ENCODE data around the gene LUZP1.

The LUZP1 gene

GRCh38 chr1:23101101-23101827 is 67.4 kb downstream of the LUZP1 start:
- Mint-ChIP-seq H3K36me3 (peaks cover 2% of the 10 kb centered on the region), H3K4me3 (no peak overlapping the region), H3K27me3 (no peaks in the 10 kb centered on the region), H3K27ac (no peak overlapping the region), H3K9me3 (ENCODE audit: low read depth) (no peaks in the 10 kb centered on the region), H3K4me1 (ENCODE audit: low read depth) (peaks cover 41% of the 10 kb centered on the region)

GRCh38 chr1:23100074-23100748 is 68.4 kb downstream of the LUZP1 start:
- H3K4me3 Mint-ChIP-seq = peak overlapping the region; percentile 32
- H3K36me3 Mint-ChIP-seq = peaks cover 2% of the 10 kb centered on the region
- H3K27me3 Mint-ChIP-seq = no peaks in the 10 kb centered on the region
- peaks cover 41% of the 10 kb centered on the region for H3K4me1 Mint-ChIP-seq (ENCODE audit: low read depth)
- H3K27ac Mint-ChIP-seq = peak overlapping the region; percentile 24
- no peaks in the 10 kb centered on the region for H3K9me3 Mint-ChIP-seq (ENCODE audit: low read depth)

GRCh38 chr1:23099171-23099536 is 69.5 kb downstream of the LUZP1 start:
- Mint-ChIP-seq H3K4me1 (ENCODE audit: low read depth) (peaks cover 41% of the 10 kb centered on the region), H3K4me3 (no peak overlapping the region), H3K27me3 (no peaks in the 10 kb centered on the region), H3K27ac (no peak overlapping the region), H3K9me3 (ENCODE audit: low read depth) (no peaks in the 10 kb centered on the region), H3K36me3 (peaks cover 2% of the 10 kb centered on the region)

- Mint-ChIP-seq H3K4me1 (ENCODE audit: low read depth) (peaks cover 41% of the 10 kb centered on the region), H3K9me3 (ENCODE audit: low read depth) (no peaks in the 10 kb centered on the region), H3K27ac (peak overlapping the region; percentile 19), H3K4me3 (no peak overlapping the region), H3K27me3 (no peaks in the 10 kb centered on the region), H3K36me3 (peaks cover 2% of the 10 kb centered on the region)
Observed at GRCh38 chr1:23098463-23099170, 70.0 kb downstream of the LUZP1 start.

- Mint-ChIP-seq H3K27me3 (no peaks in the 10 kb centered on the region), H3K36me3 (peaks cover 7% of the 10 kb centered on the region), H3K4me3 (no peak overlapping the region), H3K27ac (no peak overlapping the region), H3K9me3 (ENCODE audit: low read depth) (no peaks in the 10 kb centered on the region), H3K4me1 (ENCODE audit: low read depth) (peaks cover 29% of the 10 kb centered on the region)
Observed at GRCh38 chr1:23097316-23097715, 71.3 kb downstream of the LUZP1 start.

DNA sequence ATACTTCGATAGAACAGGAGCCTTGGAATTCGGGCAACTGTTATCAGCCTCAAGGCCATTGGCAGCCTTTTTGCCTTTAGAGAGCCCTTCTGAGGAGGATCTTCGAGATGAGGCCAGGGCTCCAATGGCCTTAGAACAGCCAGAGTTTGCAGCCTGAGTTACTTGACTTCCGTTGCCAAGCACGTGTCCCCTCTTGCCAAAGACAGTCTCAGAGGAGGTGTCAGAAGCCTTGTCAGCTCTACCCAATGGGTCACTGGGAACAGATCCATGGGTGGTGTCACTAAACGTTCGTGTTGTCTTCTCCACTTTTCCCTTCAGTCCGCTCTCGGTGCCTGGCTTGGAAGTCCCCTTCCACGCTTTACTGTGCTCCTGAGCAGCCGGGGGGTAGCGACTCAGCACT is 76.2 kb downstream of the LUZP1 start:
- no peak overlapping the region for H3K27ac Mint-ChIP-seq

GRCh38 chr1:23091545-23091944 is 77.1 kb downstream of the LUZP1 start:
- Mint-ChIP-seq H3K4me3 (no peak overlapping the region), H3K36me3 (peaks cover 10% of the 10 kb centered on the region), H3K27ac (no peak overlapping the region), H3K27me3 (no peaks in the 10 kb centered on the region), H3K9me3 (ENCODE audit: low read depth) (no peaks in the 10 kb centered on the region), H3K4me1 (ENCODE audit: low read depth) (no peaks in the 10 kb centered on the region)

More for the DNA sequence above, 76.2 kb downstream of the LUZP1 start:
- no peaks in the 10 kb centered on the region for H3K4me1 Mint-ChIP-seq (ENCODE audit: low read depth)
- H3K4me3 Mint-ChIP-seq = no peak overlapping the region
- H3K9me3 Mint-ChIP-seq (ENCODE audit: low read depth) = no peaks in the 10 kb centered on the region
- H3K27me3 Mint-ChIP-seq = no peaks in the 10 kb centered on the region
- H3K36me3 Mint-ChIP-seq = peaks cover 7% of the 10 kb centered on the region

- Mint-ChIP-seq H3K9me3 (ENCODE audit: low read depth) (no peaks in the 10 kb centered on the region), H3K4me1 (ENCODE audit: low read depth) (no peaks in the 10 kb centered on the region), H3K36me3 (peaks cover 14% of the 10 kb centered on the region), H3K27me3 (no peaks in the 10 kb centered on the region), H3K4me3 (no peak overlapping the region), H3K27ac (no peak overlapping the region)
Observed at GRCh38 chr1:23090056-23090455, 78.6 kb downstream of the LUZP1 start.

DNA sequence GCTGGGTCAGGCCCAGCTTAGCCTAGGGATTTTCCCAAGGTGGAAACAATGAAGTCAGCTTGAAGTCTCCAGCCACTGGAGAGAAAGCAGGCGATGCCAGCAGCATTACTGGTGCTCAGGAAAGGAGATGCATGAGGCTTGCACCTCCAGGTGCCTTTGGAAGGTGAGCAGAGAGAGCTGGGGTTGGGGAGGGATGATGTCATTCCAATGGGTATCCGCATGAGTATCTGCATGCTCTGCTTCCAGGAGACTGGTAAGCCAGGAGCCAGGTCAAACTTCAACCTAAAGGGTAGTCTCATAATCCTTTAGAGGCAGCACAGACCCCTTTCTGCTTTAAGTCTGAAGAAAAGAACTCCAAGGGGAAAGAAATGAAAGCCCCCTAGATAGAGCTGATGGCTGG is 80.6 kb downstream of the LUZP1 start:
- Mint-ChIP-seq H3K27me3 (no peaks in the 10 kb centered on the region), H3K4me3 (no peak overlapping the region), H3K4me1 (ENCODE audit: low read depth) (no peaks in the 10 kb centered on the region), H3K36me3 (peaks cover 7% of the 10 kb centered on the region), H3K9me3 (ENCODE audit: low read depth) (no peaks in the 10 kb centered on the region), H3K27ac (no peak overlapping the region)

DNA sequence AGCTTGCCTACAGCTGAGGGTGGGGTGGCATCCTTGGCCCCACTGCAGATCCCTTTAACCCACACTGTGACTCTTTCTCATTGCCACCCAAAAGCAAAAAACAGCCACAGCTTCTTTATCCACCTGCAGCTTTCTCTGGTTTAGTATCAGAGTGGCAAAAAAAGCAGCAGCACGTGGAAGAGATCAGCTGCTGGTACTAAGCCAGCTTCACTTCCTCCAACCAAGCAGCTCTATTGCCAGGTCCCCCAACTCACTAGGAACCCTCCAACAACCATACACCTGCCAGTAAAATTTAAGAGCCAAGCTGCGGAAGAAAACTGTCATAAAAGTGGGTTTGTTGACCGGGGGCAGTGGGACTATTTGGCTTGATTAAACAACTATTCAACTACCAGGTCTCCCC is 83.0 kb downstream of the LUZP1 start:
- H3K27me3 Mint-ChIP-seq = no peaks in the 10 kb centered on the region
- peaks cover 7% of the 10 kb centered on the region for H3K36me3 Mint-ChIP-seq
- no peaks in the 10 kb centered on the region for H3K4me1 Mint-ChIP-seq (ENCODE audit: low read depth)
- H3K9me3 Mint-ChIP-seq (ENCODE audit: low read depth) = no peaks in the 10 kb centered on the region
- H3K4me3 Mint-ChIP-seq = no peak overlapping the region
- no peak overlapping the region for H3K27ac Mint-ChIP-seq

DNA sequence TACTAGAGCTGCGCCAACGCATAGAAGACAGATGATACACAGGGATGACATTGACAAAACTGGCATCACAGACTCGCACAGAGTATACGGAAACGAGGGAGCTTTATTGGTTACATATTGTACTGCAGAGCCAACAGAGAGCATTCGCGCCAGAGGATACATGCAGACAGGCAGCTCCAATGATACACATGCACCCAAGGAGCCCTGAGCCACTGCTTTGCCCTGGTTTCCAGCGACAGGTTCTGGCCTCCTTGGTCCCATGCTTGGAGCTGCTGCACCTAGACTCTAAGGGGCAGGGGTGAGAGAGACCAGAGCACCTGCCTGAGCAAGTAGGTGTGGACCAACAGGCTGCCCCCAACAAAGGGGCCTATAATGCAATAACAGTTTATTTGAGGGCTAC is 83.8 kb downstream of the LUZP1 start:
- no peak overlapping the region for H3K27ac Mint-ChIP-seq

DNA sequence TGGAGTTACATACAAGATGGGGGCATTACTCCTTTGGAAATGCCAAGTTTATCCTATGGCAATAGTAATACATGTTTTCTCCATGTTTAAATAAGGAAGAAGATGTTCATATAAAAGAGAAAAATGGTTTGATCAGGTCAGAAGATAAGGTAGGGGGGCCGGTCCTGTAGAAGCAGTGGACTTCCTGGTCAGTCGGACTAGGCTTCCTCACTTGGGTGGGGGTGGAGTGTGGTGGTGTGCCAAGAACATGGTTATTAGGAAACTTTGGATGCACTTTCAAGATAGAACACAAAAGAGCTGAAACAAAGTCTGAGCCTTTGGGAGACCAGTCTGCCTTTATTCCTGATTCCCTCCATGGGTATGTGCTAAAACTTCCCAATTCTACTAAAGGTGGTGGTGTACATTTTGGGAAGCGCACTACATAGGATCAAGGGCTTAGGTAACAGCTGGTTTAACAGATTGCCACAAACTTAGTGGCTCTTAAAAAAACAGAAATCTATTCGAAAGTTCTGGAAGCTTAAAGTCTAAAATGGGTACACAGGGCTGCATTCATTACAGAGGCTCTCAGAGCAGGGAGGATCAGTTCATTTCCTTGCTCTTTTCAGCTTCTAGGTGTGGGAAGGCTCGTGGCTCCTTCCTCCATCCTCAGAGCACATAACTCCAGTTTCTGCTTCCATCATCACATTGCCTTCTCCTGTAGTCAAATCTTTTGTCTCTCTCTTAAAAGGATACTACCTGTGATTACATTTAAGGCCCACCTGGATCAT is 84.8 kb downstream of the LUZP1 start:
- Mint-ChIP-seq H3K4me1 (ENCODE audit: low read depth) (no peaks in the 10 kb centered on the region), H3K36me3 (peaks cover 9% of the 10 kb centered on the region), H3K27me3 (no peaks in the 10 kb centered on the region), H3K27ac (no peak overlapping the region), H3K4me3 (no peak overlapping the region), H3K9me3 (ENCODE audit: low read depth) (no peaks in the 10 kb centered on the region)

More for the DNA sequence above, 83.8 kb downstream of the LUZP1 start:
- no peaks in the 10 kb centered on the region for H3K27me3 Mint-ChIP-seq
- no peaks in the 10 kb centered on the region for H3K9me3 Mint-ChIP-seq (ENCODE audit: low read depth)
- no peaks in the 10 kb centered on the region for H3K4me1 Mint-ChIP-seq (ENCODE audit: low read depth)
- no peak overlapping the region for H3K4me3 Mint-ChIP-seq
- H3K36me3 Mint-ChIP-seq = peaks cover 7% of the 10 kb centered on the region

DNA sequence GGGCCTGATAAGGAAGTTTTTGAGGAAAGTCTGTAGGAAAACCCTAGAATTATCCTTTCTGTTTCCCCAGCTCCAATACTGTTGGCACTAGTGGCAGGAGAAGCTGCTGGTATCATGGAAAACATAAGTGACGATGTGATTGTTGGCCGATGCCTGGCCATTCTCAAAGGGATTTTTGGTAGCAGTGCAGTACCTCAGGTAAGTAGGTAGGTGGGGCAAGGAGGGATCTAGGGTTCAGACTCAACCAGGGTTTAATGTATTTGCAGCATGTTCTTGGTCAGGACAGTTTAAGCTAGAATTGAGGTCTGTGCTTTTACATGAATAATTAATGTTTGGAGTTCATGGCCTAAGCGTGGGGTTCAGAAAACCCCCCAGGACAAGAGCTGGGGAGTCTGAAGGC is 87.3 kb downstream of the LUZP1 start:
- no peak overlapping the region for H3K4me3 Mint-ChIP-seq
- H3K27me3 Mint-ChIP-seq = no peaks in the 10 kb centered on the region
- no peaks in the 10 kb centered on the region for H3K4me1 Mint-ChIP-seq (ENCODE audit: low read depth)
- no peaks in the 10 kb centered on the region for H3K9me3 Mint-ChIP-seq (ENCODE audit: low read depth)
- no peak overlapping the region for H3K27ac Mint-ChIP-seq
- H3K36me3 Mint-ChIP-seq = peaks cover 6% of the 10 kb centered on the region

DNA sequence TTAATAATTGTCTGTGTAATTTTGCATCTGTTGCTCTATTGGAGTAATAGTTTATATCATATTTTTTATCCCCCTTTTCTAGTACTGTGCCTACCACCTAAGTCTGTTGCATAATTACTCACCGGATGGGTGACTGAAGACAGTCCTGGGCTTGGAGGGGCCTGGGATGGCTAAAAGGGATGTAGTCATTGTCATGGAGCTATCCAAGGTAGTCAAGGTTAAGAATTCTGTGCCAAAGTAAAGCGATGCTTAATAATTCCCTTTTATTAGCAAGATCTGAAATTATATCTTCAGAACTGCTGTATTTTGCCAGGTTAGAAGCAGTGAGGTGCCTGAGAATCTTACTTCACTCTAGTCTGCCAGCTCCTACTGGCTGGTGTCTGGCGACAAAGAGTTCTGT is 87.8 kb downstream of the LUZP1 start:
- H3K9me3 Mint-ChIP-seq (ENCODE audit: low read depth) = no peaks in the 10 kb centered on the region
- H3K27me3 Mint-ChIP-seq = no peaks in the 10 kb centered on the region
- H3K4me3 Mint-ChIP-seq = no peak overlapping the region
- H3K36me3 Mint-ChIP-seq = peaks cover 4% of the 10 kb centered on the region
- no peaks in the 10 kb centered on the region for H3K4me1 Mint-ChIP-seq (ENCODE audit: low read depth)
- peak overlapping the region; percentile 38 for H3K27ac Mint-ChIP-seq

DNA sequence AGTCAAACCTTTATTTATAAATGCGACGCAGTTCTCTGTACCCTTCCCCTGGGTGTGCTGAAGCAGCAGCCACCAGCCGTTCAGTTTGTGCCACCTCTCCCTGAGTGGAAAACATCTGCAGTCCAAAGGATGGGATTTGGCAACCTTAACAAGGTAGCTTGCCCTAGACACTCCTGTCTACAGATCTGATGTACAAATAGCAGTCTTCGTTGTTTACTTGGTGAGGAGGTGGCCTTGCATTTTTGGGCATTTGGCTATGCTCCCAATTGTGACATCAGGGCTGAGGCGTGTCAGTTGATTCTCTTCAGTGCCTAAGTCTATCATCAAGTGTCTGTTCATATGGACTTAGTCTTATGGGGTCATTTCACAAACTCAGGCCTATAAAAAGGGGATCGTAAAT is 89.6 kb downstream of the LUZP1 start:
- H3K4me1 Mint-ChIP-seq (ENCODE audit: low read depth) = no peaks in the 10 kb centered on the region
- no peaks in the 10 kb centered on the region for H3K27me3 Mint-ChIP-seq
- H3K9me3 Mint-ChIP-seq (ENCODE audit: low read depth) = no peaks in the 10 kb centered on the region
- H3K27ac Mint-ChIP-seq = no peak overlapping the region
- H3K36me3 Mint-ChIP-seq = peaks cover 4% of the 10 kb centered on the region
- H3K4me3 Mint-ChIP-seq = no peak overlapping the region

Measured in activated naive CD8-positive, alpha-beta T cell (primary cell).